Esophagus squamous epithelium (tissue), 4 donors: ENCODE data around the gene SNCAIP.

Source experiments
- CTCF ChIP-seq, 6 experiments: fragments of 450-650 bp in 4 of 6; fragments of 200-600 bp in 2 of 6; sonication (generic) in 2 of 6; IDR thresholded peaks; one replicate each; pipeline ENCODE4 v1.5.1; 2016 to 2019; ENCODE audit warnings: antibody characterized with exemption in 6 of 6, mild to moderate bottlenecking in 4 of 6, moderate library complexity in 4 of 6
- POLR2A ChIP-seq, 4 donors: fragments of 450-650 bp; IDR thresholded peaks; one replicate each; pipeline ENCODE4 v1.6.1; 2017; ENCODE audit warnings: antibody characterized with exemption in 4 of 4, mild to moderate bottlenecking in 4 of 4, moderate library complexity in 3 of 4

- TF ChIP-seq CTCF (IDR thresholded peaks at IDR 0.05) (no peak), POLR2A (IDR thresholded peaks at IDR 0.05) (no peak)
Measured at GRCh38 chr5:122493091-122494021, 181.3 kb downstream of the SNCAIP start.
